MM.1S (cell line): ENCODE results near the gene ASMTL.
"Not testable (repeated sequence)": the region's sequence is repeated elsewhere in the genome, so short reads cannot be mapped to it uniquely, and the experiment has no call there.

Experiments
- DNase-seq: peaks from one replicate; pipeline ENCODE4 v3.0.0-alpha.2; 2015
- H2AFZ ChIP-seq: fragments of 300-600 bp; sonication (generic); 2 replicates; pipeline ENCODE4 v1.6.0; 2016; ENCODE audit warnings: antibody characterized with exemption, low read length
- H3F3A ChIP-seq: fragments of 300-600 bp; sonication (generic); 2 replicates; pipeline ENCODE4 v1.6.1; 2016; ENCODE audit warnings: mild to moderate bottlenecking, antibody characterized with exemption, low read length, moderate library complexity, mixed read lengths; ENCODE audit not compliant: insufficient read depth
- H3K27ac ChIP-seq: fragments of 300-600 bp; sonication (generic); 2 replicates; pipeline ENCODE4 v1.5.1; 2016; ENCODE audit warnings: mild to moderate bottlenecking, low read length
- H3K27me3 ChIP-seq: fragments of 300-600 bp; sonication (generic); replicated peaks from 2 replicates; pipeline ENCODE4 v1.6.0; 2016; ENCODE audit warnings: low read length; ENCODE audit not compliant: insufficient read depth
- H3K36me3 ChIP-seq: fragments of 300-600 bp; sonication (generic); replicated peaks from 2 replicates; pipeline ENCODE4 v1.6.1; 2016; ENCODE audit warnings: mild to moderate bottlenecking, low read length, mixed read lengths; ENCODE audit not compliant: insufficient read depth
- H3K4me1 ChIP-seq: fragments of 300-600 bp; sonication (generic); 2 replicates; pipeline ENCODE4 v1.6.1; 2016; ENCODE audit warnings: low read length, mixed read lengths
- H3K4me2 ChIP-seq: fragments of 300-600 bp; sonication (generic); 2 replicates; pipeline ENCODE4 v1.6.0; 2016; ENCODE audit warnings: low read depth, low read length
- H3K4me3 ChIP-seq: fragments of 300-600 bp; sonication (generic); 2 replicates; pipeline ENCODE4 v1.5.1; 2016; ENCODE audit warnings: low read length, mixed read lengths
- H3K79me2 ChIP-seq: fragments of 300-600 bp; sonication (generic); 2 replicates; pipeline ENCODE4 v1.6.1; 2016; ENCODE audit warnings: mixed run types, low read length, mixed read lengths
- H3K9ac ChIP-seq: fragments of 300-600 bp; sonication (generic); 2 replicates; pipeline ENCODE4 v1.6.1; 2016; ENCODE audit warnings: low read length, mixed read lengths
- H3K9me2 ChIP-seq: fragments of 300-600 bp; sonication (generic); replicated peaks from 2 replicates; pipeline ENCODE4 v1.6.1; 2016; ENCODE audit warnings: mild to moderate bottlenecking, low read length, mixed read lengths; ENCODE audit not compliant: insufficient read depth
- H3K9me3 ChIP-seq: fragments of 300-600 bp; sonication (generic); replicated peaks from 2 replicates; pipeline ENCODE4 v1.6.1; 2016; ENCODE audit warnings: mild to moderate bottlenecking, low read length, mixed read lengths; ENCODE audit not compliant: insufficient read depth
- H4K20me1 ChIP-seq: fragments of 300-600 bp; sonication (generic); 2 replicates; pipeline ENCODE4 v1.6.1; 2016; ENCODE audit warnings: mild to moderate bottlenecking, low read length, moderate library complexity, mixed read lengths; ENCODE audit not compliant: insufficient read depth
- CTCF ChIP-seq: fragments of 300-600 bp; sonication (generic); IDR thresholded peaks from 2 replicates; pipeline ENCODE4 v1.5.1; 2016; ENCODE audit warnings: antibody characterized with exemption, low read length, mixed read lengths
- EZH2 ChIP-seq: fragments of 300-600 bp; sonication (generic); optimal IDR thresholded peaks from 2 replicates; pipeline ENCODE3; 2017; ENCODE audit warnings: low read depth, mild to moderate bottlenecking, antibody characterized with exemption, low read length, mixed read lengths
- EZH2phosphoT487 ChIP-seq: fragments of 300-600 bp; sonication (generic); IDR thresholded peaks from 2 replicates; pipeline ENCODE4 v1.6.1; 2018; ENCODE audit warnings: antibody characterized with exemption, low read length

Gene ASMTL

DNA sequence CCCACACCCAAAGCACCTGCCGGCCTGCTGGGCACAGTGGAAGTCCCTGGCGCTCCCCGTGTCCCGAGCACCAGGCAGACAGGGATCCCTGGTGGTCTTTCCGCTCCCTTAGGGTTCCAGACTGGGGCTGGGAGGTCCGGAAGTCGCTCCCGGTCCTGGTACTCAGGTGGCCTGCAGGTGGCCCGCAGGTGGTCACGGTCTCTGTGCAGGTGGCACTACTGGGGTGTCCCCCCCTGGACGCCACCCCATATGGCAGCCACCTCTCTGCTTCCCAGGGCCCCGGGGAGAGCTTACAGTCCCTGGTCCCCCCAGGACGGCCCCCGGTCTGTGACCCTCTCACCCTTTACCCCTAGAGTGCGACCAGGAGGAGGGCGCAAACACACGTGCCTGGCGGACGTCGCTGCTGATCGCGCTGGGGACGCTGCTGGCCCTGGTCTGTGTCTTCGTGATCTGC lies 74.4 kb downstream of the ASMTL start:
- no peaks in the 10 kb centered on the region for H3K36me3 ChIP-seq
- no peak for TF ChIP-seq EZH2phosphoT487
- no peak for TF ChIP-seq CTCF
- no peak for TF ChIP-seq EZH2
- no peaks in the 10 kb centered on the region for H3K27me3 ChIP-seq
- H4K20me1 ChIP-seq = no peaks in the 10 kb centered on the region
- no peak overlapping the region for H3K9ac ChIP-seq
- H3K27ac ChIP-seq = no peak overlapping the region
- no peak overlapping the region for H2AFZ ChIP-seq
- no peak overlapping the region for H3K4me2 ChIP-seq
- no peak for DNase-seq
- H3K4me1 ChIP-seq = no peaks in the 10 kb centered on the region
- H3K9me2 ChIP-seq = no peaks in the 10 kb centered on the region
- no peaks in the 10 kb centered on the region for H3K9me3 ChIP-seq
- H3K4me3 ChIP-seq = no peak overlapping the region
- no peaks in the 10 kb centered on the region for H3F3A ChIP-seq
- no peaks in the 10 kb centered on the region for H3K79me2 ChIP-seq

GRCh38 chrX:1368385-1368698 lies 84.4 kb downstream of the ASMTL start:
- H3F3A ChIP-seq = no peaks in the 10 kb centered on the region
- no peaks in the 10 kb centered on the region for H3K79me2 ChIP-seq
- no peak overlapping the region for H3K9ac ChIP-seq
- no peak overlapping the region for H3K27ac ChIP-seq
- no peaks in the 10 kb centered on the region for H3K9me3 ChIP-seq
- H3K4me3 ChIP-seq = no peak overlapping the region
- no peaks in the 10 kb centered on the region for H3K36me3 ChIP-seq
- TF ChIP-seq CTCF (no peak), EZH2phosphoT487 (no peak), EZH2 (no peak)
- H3K4me1 ChIP-seq = no peaks in the 10 kb centered on the region
- no peak overlapping the region for H2AFZ ChIP-seq
- H3K4me2 ChIP-seq = no peak overlapping the region
- no peak for DNase-seq
- H3K27me3 ChIP-seq = no peaks in the 10 kb centered on the region
- H4K20me1 ChIP-seq = no peaks in the 10 kb centered on the region
- no peaks in the 10 kb centered on the region for H3K9me2 ChIP-seq

- H3K9me3 ChIP-seq, H3K27me3 ChIP-seq, H3K9ac ChIP-seq, H3K27ac ChIP-seq, H3K4me1 ChIP-seq, H4K20me1 ChIP-seq, H2AFZ ChIP-seq, H3K4me2 ChIP-seq, H3F3A ChIP-seq, H3K36me3 ChIP-seq, H3K79me2 ChIP-seq, H3K4me3 ChIP-seq, H3K9me2 ChIP-seq, DNase-seq: not testable (repeated sequence)
These were observed 86.3 kb downstream of the ASMTL start for GRCh38 chrX:1366363-1366762.

DNA sequence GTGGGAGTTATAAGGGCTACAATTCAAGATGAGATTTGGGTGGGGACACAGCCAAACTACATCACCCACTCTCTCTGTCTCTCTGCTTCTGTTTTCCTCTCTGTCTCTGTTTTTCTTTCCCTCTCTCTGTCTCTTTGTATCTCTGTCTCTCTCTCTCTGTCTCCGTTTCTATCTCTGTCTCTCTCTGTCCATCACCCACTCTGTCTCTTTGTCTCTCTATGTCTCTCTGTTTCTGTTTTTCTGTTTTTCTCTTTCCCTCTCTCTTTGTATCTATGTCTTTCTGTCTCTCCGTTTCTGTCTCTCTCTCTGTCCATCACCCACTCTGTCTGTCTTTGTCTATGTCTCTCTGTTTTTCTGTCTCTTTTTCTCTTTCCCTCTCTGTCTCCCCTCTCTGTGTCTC lies 90.8 kb downstream of the ASMTL start:
- Histone ChIP-seq H3K27me3 (no peaks in the 10 kb centered on the region), H3K4me3 (no peak overlapping the region), H2AFZ (no peak overlapping the region), H4K20me1 (no peaks in the 10 kb centered on the region), H3F3A (no peaks in the 10 kb centered on the region), H3K4me2 (no peak overlapping the region), H3K9ac (no peak overlapping the region), H3K9me2 (no peaks in the 10 kb centered on the region), H3K4me1 (no peaks in the 10 kb centered on the region), H3K27ac (no peak overlapping the region), H3K9me3 (no peaks in the 10 kb centered on the region), H3K79me2 (no peaks in the 10 kb centered on the region), H3K36me3 (no peaks in the 10 kb centered on the region)
- TF ChIP-seq EZH2 (no peak), EZH2phosphoT487 (no peak), CTCF (no peak)
- DNase-seq = no peak
